OCI-LY7 (cell line): ENCODE measurements around the gene PTGES3. TPM values are rescaled to one million over a fixed set of nuclear protein-coding genes. Genes with fewer than 3 reads are reported as not detected.

ENCODE experiments used
- BruUV-seq: library from RNA; stranded (reverse); fragments of 400-500 nt; replicated peaks from 2 replicates; lab custom pipeline; 2021; lab: Mats Ljungman, UMichigan
- CTCF ChIA-PET: fragments of 300-600 bp; sonication (Branson Sonifier 250); formaldehyde crosslinking; loops from one replicate; lab custom pipeline; 2022; ENCODE audit warnings: antibody characterized with exemption; ENCODE audit not compliant: unreplicated experiment; lab: Charles Lee
- POLR2A ChIA-PET: fragments of 300-600 bp; sonication (Branson Sonifier 250); formaldehyde crosslinking; loops from one replicate; lab custom pipeline; 2022; ENCODE audit warnings: antibody characterized with exemption; lab: Charles Lee
- DNase-seq: peaks from one replicate; pipeline ENCODE4 v3.0.0-alpha.2; 2015; ENCODE audit warnings: low spot score
- H2AFZ ChIP-seq: fragments of 200-600 bp; sonication (generic), shearing (Covaris generic); 2 replicates; pipeline ENCODE4 v1.6.1; 2014; ENCODE audit warnings: mild to moderate bottlenecking, antibody characterized with exemption, low read length, moderate library complexity
- H3K27ac ChIP-seq: fragments of 200-600 bp; sonication (generic); 2 replicates; pipeline ENCODE4 v1.5.1; 2014; ENCODE audit warnings: mixed run types, low read depth, mild to moderate bottlenecking, moderate library complexity, low read length, inconsistent platforms; ENCODE audit not compliant: poor library complexity, severe bottlenecking
- H3K36me3 ChIP-seq: fragments of 200-600 bp; sonication (generic); 2 replicates; pipeline ENCODE4 v1.6.1; 2014; ENCODE audit warnings: mild to moderate bottlenecking, antibody characterized with exemption, low read length, moderate library complexity, mixed read lengths; ENCODE audit not compliant: insufficient read depth
- H3K4me1 ChIP-seq: fragments of 200-600 bp; sonication (generic); 2 replicates; pipeline ENCODE4 v1.5.1; 2014; ENCODE audit warnings: mild to moderate bottlenecking, low read length; ENCODE audit not compliant: insufficient read depth, poor library complexity, severe bottlenecking
- H3K4me2 ChIP-seq: fragments of 200-600 bp; sonication (generic); 2 replicates; pipeline ENCODE4 v1.6.1; 2014; ENCODE audit warnings: mild to moderate bottlenecking, low read length
- H3K4me3 ChIP-seq: fragments of 200-600 bp; sonication (generic); 2 replicates; pipeline ENCODE4 v1.5.1; 2014; ENCODE audit warnings: mild to moderate bottlenecking, low read depth, low read length; ENCODE audit not compliant: poor library complexity, severe bottlenecking
- H3K79me2 ChIP-seq: fragments of 200-600 bp; sonication (generic); 2 replicates; pipeline ENCODE4 v1.6.1; 2016; ENCODE audit warnings: low read depth, mild to moderate bottlenecking, low read length, moderate library complexity, mixed read lengths; ENCODE audit not compliant: insufficient read depth
- H3K9me2 ChIP-seq: fragments of 200-600 bp; sonication (generic); 2 replicates; pipeline ENCODE4 v1.6.1; 2016; ENCODE audit warnings: mild to moderate bottlenecking, low read length, mixed read lengths; ENCODE audit not compliant: insufficient read depth
- H3K9me3 ChIP-seq: fragments of 200-600 bp; sonication (generic); 2 replicates; pipeline ENCODE4 v1.6.1; 2014; ENCODE audit warnings: mild to moderate bottlenecking, mixed run types, low read length, mixed read lengths
- H4K20me1 ChIP-seq: fragments of 200-600 bp; sonication (generic); 2 replicates; pipeline ENCODE4 v1.6.1; 2014; ENCODE audit warnings: mild to moderate bottlenecking, antibody characterized with exemption, low read length, moderate library complexity, mixed read lengths; ENCODE audit not compliant: insufficient read depth
- EZH2phosphoT487 ChIP-seq: fragments of 200-600 bp; sonication (generic); IDR thresholded peaks from 2 replicates; pipeline ENCODE4 v1.6.1; 2018; ENCODE audit warnings: low read depth, borderline replicate concordance, mild to moderate bottlenecking, mixed run types, antibody characterized with exemption, low read length, moderate library complexity, mixed read lengths
- intact Hi-C: fragments of 100-400 bp; cut with micrococcal nuclease; formaldehyde crosslinking; loops from one replicate; pipeline ENCODE4 v1.10.0; 2022; ENCODE audit not compliant: unreplicated experiment
- total RNA-seq, 2 experiments: library from RNA; depleted of rRNA in 1 of 2; stranded (reverse); fragments of >200 nt in 1 of 2; shearing (Covaris generic) in 1 of 2; gene quantifications; 2 replicates each; pipeline ENCODE4 v1.2.3, GENCODE V29; 2014 to 2022
- TF ChIP-seq, protein P1 (sequence below): fragments of 200-600 bp; sonication (generic); conservative IDR thresholded peaks from 2 replicates; pipeline ENCODE4 v1.5.1; 2014; ENCODE audit warnings: mild to moderate bottlenecking, antibody characterized with exemption, low read length, moderate library complexity, mixed read lengths

The PTGES3 gene
- total RNA-seq, 2 experiments from 2014 or later: 91.2 to 269 TPM

DNA sequence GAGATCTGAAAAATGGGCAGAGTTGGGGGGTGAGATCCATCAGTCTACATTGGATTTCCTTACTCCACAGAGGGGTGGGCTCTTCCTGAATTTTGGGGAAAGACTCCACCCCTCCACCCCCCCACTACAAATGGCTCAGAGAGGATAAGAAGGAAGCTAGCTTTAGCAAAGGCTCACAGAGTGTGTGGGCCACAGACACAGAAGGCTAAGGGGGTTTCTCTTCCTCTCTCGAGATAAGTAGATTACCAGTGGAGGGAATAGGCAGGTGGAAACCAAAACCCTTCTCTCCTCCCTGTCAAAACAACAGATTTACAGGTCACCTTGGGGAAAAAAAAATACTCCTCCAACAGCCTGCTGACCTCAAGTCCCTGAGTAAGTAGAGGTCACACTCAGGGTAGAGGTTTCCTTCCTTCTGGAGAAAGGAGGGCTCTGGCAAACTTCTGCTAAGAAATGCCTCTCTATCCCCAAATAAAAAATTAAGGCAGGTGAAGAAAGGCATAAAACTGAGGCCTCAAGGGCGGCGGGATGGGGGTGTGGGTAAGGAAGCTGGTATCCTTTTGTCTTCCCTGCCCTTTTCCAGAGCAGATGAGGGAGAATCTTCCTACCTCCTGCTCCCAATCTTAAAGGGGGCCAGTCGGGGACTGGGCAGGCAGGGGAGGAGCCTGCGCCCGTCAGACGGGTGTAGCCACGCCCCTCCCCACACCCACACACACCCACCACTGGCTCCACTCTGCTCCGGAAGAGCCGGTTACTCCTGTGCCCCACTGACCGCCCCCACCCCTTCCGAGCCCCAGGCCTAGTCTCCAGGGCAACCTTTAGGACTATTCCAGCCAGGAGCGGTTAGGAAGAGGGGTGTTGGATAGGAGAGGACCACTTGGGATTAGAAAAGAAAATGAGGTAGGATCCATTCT, 56.0 kb downstream of the PTGES3 start:
- Histone ChIP-seq H3K9me3 (no peaks in the 10 kb centered on the region), H4K20me1 (peaks cover under 1% of the 10 kb centered on the region; the same call in 1 of the 2 replicates), H3K4me1 (peaks cover 66% of the 10 kb centered on the region), H3K36me3 (peaks cover 7% of the 10 kb centered on the region), H3K4me2 (peak overlapping the region; percentile 98), H3K27ac (peak overlapping the region; percentile 92), H3K79me2 (peaks cover 78% of the 10 kb centered on the region), H3K9me2 (no peaks in the 10 kb centered on the region), H3K4me3 (peak overlapping the region; percentile 76), H2AFZ (peak overlapping the region; percentile 43; the same call in 1 of the 2 replicates)
- BruUV-seq: no TSS peak
- POLR2A ChIA-PET: interaction anchor here (0.6 to 0.7 kb wide), 3 partner anchors 14 to 267 kb away, joined by 3 read pairs; no protein-coding TSS in a partner anchor
- CTCF ChIA-PET: no interaction called here
- DNase-seq: peak; percentile 77
- TF ChIP-seq EZH2phosphoT487: no peak
- TF ChIP-seq, protein P1, sequence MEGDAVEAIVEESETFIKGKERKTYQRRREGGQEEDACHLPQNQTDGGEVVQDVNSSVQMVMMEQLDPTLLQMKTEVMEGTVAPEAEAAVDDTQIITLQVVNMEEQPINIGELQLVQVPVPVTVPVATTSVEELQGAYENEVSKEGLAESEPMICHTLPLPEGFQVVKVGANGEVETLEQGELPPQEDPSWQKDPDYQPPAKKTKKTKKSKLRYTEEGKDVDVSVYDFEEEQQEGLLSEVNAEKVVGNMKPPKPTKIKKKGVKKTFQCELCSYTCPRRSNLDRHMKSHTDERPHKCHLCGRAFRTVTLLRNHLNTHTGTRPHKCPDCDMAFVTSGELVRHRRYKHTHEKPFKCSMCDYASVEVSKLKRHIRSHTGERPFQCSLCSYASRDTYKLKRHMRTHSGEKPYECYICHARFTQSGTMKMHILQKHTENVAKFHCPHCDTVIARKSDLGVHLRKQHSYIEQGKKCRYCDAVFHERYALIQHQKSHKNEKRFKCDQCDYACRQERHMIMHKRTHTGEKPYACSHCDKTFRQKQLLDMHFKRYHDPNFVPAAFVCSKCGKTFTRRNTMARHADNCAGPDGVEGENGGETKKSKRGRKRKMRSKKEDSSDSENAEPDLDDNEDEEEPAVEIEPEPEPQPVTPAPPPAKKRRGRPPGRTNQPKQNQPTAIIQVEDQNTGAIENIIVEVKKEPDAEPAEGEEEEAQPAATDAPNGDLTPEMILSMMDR: no peak
- intact Hi-C loops: loop anchor here (2.0 to 10.0 kb wide), 2 partner anchors 257 to 517 kb away; partner anchors contain the start of genes RPL41 and ZC3H10

DNA sequence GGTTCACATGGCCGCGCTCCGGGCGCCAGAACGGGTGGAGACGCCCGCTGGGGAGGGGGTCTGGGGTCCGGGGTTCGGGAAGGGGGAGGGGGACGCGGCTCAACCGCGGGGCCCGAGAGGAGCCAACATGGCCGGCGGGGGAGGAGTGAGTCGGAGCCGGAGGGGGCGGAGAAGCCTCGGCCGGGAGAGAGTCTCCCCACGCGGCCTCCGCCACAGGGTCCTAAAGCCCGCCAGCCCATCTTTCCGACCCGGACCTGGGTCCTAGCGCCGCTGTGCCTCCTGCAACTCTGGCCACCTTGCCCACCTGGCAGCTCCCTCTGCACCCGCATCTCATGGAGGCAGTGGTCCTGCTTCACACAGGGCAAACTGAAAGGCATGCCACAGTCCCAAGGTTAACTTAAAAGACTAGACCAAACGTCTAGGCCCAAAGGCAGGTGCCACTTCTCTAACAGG, 57.9 kb downstream of the PTGES3 start, which contains the start of gene BAZ2A:
Gene BAZ2A (minus strand): TSS at position 147 of the 453 bp plus-strand sequence. CDS start 12,796 bp downstream, outside the sequence.
- Histone ChIP-seq H3K4me2 (peak within 1 kb of the TSS; percentile 73), H3K27ac (peak within 1 kb of the TSS; percentile 92), H4K20me1 (peaks cover 6% of the 10 kb centered on the region; the same call in 1 of the 2 replicates), H3K36me3 (peaks cover 22% of the 10 kb centered on the region), H2AFZ (peak within 1 kb of the TSS; percentile 63; the same call in 1 of the 2 replicates), H3K4me1 (peaks cover 61% of the 10 kb centered on the region), H3K9me2 (no peaks in the 10 kb centered on the region), H3K9me3 (no peaks in the 10 kb centered on the region), H3K4me3 (peak within 1 kb of the TSS; percentile 99), H3K79me2 (peaks cover 90% of the 10 kb centered on the region)
- POLR2A ChIA-PET: interaction anchor here (1.3 kb wide), 1 partner anchor 16 kb away, joined by 5 read pairs; no protein-coding TSS in a partner anchor
- no peak for TF ChIP-seq EZH2phosphoT487
- TF ChIP-seq, protein P1: no peak
- CTCF ChIA-PET: interaction anchor here (0.6 kb wide), 1 partner anchor 376 kb away, joined by 5 read pairs; no protein-coding TSS in a partner anchor
- peak; percentile 89 for DNase-seq
- BruUV-seq: no TSS peak
- intact Hi-C loops: loop anchor here (10.0 kb wide), 1 partner anchor 515 kb away; the partner anchor contains the start of genes RPL41 and ZC3H10
